ENCODE results near the gene SH3BGRL3.
A peak's percentile ranks its signal among the peaks of the same experiment; 100 is the strongest.

SH3BGRL3 gene

DNA sequence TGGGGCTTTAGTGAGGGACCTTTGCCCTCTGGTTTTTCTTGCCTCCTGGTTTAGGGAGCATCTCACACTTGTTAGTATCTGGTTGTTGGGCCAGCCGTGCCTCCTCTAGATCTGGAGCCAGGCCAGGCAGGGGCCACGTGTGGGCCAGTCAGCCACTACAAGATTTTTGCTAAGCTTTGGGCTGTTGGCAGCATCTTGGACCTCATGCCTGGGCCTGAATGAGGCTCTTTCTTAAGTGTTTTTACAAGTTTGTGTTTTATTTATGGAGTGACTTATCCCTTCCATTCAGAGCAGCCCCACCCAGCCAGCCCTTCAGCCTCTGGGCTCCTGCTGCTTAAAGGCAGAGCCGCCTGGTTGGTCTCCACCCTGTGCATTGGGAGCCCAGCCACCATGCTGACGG, 1.6 kb upstream of the SH3BGRL3 start:
- DNase-seq: no peak

DNA sequence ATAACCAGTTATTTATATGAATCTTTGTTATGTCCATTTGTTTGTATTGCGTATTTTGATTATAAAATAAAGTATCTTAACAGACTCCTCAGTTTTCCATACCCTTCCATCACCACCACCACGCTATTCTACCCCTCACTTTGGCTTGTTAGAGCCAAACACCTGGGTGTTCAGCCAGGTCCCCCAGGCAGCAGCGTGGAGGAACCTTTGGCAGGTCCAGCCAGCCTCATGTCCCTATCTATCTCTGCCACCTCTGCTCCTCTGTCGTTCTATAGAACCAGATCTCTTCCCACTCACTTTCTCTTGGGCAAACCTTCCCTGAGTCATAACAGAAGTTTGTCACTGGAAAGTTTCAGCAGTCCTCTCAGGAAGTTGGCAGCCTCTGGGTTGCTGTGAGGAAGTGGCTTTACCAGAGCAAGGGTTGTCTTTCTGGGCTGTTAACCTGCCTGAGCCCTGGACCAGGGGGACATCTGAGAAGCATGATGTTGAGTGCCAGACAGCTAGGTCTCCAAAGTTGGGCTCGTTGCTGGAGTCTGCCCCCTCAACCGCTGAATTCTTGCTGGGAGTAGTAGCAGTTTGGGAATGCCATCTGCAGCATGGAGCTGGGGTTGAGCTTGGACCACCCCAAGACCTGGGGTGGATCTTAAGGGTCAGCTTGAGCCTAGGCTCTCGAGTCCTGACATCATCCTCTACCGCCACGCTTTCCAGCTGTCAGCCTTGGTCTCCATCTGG, 996 bp upstream of the SH3BGRL3 start:
- DNase-seq: peak; percentile 34

DNA sequence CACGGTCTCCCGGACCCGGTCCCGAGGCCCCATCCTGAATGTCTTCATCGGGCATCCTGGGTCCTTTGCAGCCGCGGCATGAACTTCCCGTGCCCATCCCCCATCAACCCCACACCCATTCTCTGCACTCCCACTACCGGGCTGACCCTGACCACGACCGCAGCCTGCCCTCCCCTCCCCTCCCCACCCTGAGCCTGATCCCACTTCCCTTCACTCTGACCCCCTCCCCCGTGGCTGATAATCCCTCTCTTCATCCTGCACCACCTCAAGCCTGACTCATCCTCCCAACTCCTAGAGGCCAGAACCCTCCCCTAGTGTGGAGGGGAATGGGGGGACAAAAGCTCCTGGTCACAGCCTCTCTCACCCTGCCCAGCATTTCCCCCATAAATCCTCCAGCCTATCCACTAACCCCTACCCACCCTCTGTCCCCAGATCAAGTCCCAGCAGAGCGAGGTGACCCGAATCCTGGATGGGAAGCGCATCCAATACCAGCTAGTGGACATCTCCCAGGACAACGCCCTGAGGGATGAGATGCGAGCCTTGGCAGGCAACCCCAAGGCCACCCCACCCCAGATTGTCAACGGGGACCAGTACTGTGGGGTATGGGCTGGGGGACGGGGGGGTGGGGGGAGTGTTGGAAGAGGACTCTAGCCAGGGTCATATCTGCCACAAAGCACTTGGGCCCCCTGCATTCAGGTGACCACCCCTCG, 602 bp downstream of the SH3BGRL3 start:
- no peak for DNase-seq

DNA sequence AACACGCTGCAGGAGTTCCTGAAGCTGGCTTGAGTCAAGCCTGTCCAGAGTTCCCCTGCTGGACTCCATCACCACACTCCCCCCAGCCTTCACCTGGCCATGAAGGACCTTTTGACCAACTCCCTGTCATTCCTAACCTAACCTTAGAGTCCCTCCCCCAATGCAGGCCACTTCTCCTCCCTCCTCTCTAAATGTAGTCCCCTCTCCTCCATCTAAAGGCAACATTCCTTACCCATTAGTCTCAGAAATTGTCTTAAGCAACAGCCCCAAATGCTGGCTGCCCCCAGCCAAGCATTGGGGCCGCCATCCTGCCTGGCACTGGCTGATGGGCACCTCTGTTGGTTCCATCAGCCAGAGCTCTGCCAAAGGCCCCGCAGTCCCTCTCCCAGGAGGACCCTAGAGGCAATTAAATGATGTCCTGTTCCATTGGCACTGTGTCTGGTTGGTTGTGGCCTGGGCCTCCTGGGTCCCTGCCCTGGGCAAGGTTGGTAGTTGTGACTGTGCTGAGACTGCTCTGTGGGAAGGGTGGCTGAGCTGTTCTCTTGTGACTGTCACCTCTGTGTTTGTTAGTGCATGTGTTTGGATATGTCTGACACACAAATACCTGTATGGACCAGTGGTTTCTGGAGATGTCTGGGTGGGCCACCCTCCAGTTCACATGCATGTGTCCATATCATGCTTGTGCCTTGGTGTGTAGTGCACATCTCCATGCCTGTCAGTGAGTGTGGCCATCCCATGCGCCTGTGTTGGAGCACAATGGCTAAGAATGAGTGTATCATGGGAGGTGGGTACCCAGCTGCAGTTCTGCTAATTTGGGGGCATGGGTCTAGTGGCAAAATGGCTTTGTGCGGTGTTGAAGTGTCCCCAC, 1.4 kb downstream of the SH3BGRL3 start:
- DNase-seq: no peak

DNA sequence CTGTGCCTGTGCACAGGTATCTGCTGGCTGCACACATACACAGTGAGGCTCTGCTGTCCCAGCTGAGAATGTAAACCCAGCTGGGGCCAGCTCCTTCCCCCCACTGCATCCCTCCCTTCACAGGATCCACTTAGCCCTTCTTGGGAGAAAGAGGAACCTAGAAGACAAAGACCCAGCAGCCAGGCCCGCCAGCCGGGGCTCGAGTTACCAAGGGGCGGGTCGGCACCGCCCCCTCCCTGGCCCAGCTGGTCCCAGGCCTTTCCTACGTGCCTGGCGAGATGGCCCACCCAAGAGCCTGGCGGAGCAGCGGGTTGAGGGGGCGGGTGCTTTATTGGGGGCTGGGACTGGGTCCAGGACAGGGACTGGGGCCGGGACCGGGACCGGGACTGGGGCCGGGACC, 2.1 kb downstream of the SH3BGRL3 start:
- no peak for DNase-seq

DNA sequence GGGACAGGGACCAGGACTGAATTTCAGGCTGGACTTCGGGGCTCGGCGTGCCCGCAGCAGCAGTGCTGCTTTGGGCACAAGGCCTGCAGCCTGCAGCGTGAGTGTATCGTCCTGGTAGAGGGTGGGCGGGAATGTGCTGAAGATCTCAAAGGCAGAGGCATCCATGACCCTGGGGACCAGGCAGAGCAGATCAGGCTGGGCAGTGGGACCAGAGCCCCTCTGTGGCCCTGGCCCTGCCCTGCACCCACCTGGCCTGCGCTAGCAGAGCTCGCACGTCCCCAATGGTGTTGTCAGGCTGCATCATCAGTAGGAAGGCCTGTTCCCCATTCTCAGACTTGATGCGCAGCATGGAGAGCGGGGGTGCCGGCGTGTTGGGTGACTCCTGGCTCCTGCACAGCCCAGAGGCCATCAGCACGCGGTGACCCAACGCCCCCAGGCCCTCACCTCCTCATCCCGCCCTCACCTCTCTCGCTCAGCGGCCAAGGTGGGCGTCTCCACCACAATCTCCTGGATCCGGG, 2.6 kb downstream of the SH3BGRL3 start:
- no peak for DNase-seq

DNA sequence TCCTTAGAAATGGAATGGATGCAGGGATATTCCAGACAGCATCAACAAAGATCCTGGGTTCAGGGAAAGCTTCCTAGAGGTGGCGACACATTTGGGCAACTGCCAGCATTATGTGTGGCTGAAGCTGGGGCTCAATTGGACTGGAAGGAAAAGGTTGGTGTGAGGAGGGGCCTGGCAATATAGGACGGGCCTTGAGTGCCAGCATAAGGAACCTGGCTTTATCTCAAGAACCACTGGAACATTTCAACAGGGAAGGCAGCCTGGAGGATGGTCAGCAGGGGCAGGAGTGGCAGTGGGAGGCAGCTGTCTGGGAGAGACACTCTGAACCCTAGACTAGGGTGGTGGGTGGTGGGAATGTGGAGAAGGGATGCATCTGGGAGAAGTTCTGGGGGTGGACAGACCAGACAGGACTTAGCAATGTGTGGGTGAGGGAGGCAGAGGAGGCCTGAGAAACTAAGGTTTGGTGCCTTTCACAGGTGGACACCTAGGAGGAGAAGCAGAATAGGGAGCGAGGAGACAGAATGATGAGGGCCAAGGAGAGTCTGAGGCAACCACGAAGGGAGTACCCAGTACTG, 3.5 kb downstream of the SH3BGRL3 start:
- DNase-seq: no peak

DNA sequence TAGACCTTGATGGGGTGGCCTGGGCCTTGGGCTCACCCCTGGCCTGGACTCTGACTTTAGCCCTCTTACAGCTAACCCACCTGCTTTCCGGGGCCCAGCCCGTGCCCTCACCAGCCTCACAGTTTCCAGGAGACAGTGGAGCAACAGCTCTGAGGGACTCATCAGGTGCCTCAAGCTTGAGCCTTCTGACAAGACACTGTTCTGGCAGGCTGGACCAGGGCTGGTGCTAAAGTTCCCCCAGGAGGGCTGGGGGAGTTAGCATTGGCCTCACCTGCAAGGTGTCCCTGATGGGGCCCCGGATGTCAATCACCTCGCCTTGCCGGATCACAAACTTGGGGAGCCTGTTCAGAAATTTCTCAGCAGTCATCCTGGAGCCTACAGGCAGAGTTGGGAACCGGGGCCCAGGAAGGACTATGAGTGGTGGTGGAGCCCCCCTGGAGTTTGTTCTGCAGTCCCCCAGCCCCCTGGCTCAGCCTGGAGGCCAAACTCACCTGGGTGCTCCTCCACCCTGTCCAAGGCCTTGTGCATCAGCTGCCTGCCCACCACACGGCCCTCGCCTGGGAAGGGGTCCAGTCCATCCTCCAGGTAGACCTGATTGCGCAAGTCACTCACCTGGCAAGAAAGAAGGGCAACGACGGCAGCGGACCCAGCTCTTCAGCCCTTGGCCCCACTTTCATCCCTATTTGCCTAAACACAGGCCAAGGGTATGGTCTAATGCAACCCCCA, 4.1 kb downstream of the SH3BGRL3 start:
- DNase-seq: no peak

DNA sequence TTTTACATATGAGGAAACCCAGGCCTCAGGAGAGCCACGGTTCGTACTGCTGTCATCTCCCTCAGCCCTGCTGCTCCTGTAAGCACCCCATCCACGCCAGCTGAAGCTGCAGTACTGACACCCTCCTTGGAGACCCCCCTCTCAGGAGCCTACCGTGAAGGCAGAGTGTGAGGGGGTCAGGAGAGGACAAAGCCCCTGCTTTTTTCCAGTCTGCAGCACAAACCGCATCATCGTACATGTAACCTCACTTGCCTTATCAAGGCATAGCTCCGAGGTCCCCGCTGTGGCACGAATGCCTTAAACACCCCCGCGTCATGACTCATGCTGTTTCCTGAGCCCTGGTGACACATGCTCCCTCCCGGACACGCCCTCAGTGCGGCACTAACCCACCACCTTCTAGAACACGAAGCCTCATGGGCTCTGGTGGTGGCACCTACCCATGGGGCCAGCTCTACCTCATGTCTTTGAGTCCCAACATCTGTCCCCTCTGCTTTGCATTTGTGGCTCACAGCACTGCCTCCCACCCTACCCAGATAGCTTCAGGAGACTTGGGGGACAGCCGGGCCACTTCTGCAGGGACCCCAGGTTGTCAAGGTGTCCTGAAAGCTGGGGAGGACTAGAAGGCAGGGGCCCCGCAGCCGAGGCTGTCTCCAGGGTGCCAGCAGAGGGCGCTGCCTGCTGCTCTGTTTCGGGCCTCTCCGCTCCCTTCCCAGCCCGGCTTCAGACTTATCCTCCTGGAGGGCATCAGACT, 4.9 kb downstream of the SH3BGRL3 start:
- DNase-seq: peak; percentile 98

DNA sequence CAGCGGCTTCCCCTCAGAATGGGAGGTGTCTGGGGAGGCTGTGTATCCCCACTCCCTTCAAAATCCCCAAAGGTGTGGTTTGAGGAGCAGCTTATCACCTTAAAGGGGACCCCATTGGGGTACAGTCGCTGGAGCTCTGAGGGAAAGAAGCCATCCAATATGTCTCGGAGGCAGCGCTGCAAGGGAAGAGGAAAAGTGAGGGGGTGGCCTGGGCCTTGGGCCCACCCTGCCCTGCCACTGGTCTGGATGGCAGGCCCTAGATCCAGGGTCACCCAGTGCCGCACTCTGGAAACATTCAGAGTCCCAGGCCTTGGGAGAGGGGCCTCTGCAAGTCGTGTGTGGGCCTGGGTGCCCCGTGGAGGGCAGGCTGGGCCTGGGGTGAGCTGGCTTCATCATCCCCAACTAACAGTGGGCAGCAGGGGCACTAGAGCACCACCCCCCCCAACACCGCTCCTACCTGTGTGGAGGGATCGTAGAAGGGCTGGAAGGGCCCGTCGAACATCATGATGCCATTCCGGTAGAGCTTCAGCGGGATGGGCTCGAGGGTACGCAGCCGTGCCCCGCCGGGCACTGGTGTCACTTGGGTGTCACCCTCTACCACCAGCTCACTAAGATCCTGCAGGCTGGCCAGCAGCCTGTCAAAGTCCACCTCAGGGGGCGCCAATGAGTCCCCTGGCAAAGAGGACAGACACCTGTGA, 5.6 kb downstream of the SH3BGRL3 start:
- peak; percentile 33 for DNase-seq

DNA sequence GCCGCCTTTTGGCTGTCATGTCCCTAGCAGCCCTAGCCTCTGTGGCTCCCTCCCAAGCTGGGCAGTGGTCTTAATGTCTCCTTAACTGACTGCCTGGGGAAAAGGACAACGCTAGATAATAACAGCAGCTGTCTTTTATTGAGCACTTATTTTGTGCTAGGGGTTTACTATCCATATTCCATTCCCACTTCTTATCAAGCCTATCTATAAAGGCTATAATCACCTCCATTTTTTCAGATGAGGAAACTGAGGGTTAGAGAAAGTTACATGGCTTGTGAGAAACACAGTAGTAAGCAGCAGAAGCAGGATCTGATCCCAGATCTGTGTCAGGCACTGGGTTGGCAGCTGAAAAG, 6.2 kb downstream of the SH3BGRL3 start:
- no peak for DNase-seq

DNA sequence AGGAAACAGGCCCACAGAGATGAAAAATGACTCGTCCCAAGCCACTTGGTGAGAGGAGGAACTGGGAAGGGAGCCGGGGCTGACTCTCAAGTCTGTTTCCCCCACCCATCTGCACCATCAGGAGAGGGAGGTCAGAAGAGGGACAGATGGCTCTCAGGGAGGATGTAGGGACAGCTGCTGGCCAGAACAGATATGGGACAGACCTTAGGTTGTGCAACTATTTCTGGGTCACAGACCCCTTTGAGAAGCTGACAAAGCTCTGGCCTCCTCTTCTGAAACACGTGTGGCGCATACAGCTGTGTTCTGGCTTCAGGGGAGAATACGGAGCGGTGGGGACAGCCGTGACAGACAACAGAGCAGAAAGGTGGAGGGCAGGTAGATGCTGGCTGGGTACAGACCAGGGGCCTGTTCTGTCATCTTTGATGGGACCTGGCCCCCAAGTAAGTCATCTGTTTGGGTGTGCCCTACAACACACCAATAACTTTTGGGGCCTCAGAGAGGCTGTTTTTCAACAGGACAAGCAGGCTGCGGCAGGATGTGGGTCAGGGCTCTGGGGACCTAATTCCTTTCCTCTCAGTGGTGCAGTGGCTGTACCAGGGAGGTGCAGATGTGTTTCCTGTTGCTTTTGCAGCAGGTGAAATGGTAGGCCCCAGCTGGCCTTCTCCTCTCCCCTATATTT, 7.3 kb downstream of the SH3BGRL3 start:
- DNase-seq: peak; percentile 31

DNA sequence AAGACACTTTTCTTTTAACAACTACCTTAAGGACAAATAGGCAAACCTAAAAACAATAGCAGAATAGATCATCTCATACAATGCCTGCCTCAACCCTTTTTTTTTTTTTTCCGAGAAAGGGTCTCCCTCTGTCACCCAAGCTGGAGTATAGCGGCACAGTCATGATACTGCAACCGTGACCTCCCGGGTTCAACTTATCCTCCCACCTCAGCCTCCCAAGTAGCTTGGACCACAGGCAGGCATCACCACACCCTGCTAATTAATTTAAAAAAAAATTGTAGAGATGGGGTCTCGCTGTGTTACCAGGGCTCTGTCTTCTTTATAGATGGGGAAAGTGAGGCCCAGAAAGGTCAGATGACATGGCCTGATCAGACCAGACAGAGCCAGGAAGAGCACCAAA, 7.9 kb downstream of the SH3BGRL3 start:
- no peak for DNase-seq

DNA sequence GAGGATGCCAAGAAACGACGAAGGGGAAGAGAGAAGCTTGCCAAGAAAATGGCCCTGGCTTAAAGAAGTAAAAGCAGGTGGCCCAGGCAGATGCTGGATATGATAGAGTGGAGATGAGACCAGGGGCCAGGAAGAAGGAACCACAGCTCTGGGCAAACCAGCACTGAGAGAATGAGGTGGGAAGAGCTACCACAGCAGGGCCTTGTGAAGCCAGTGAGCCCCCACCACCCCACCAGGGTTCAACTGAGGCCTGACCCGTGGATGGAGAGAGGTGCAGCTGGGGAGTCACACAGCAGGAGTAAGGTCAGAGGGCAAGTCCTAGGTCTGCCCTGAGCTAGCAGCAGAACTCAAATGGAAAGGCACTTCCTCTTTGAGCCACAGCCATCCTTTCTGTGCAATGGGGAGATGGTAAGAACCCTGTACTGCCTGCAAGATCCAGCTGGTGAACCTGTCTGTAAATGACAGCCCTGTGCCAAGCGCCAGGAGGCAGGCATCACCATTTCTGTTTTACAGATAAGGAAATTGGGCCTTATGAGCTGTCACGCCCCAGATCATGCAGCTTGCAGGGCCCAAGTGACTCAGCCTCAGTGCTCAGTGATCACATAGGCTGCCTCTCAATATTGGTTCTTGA, 8.5 kb downstream of the SH3BGRL3 start:
- peak; percentile 73 for DNase-seq

DNA sequence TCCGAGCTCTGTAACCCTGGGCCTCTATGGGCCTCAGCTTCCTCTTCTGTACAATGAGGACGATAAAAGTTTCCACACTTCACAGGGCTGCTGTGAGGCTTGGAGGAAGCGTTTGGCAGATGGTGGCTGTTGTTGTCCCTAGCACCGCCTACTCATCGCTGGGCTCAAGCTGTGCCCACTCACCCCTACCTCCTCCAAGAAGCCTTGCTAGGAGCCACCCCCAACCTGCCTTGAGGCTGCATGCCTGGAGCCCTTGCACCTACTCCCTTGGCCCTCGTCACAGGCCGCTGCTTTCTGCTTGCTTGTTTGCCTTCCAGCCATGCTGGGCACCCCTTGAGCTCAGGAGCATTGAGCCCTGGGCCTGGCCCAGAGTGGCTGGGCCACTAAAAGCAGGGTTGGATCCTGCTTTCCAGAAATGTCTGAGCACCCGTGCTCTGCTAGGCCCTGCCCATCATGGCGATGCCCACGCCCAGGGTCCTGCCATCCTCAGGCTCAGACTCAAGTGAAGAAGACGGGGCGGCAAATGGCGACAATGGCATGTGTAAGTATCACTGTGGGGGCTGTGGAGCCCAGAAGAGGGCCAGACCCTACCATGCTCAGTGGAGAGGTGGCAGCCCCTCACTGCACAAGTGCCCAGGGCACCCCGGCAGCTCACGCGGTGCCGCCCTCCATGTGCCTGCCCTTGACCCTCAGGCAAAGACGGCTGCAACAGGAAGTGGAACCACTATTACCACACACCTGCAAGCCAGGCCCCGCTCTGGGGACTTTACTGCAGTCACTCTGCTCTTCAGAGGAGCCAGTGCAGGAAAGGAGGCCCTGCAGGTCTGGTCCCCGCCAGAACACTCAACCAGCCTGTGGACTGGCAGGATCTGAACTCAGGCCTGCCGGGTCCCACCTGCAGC, 9.5 kb downstream of the SH3BGRL3 start:
- DNase-seq: no peak

DNA sequence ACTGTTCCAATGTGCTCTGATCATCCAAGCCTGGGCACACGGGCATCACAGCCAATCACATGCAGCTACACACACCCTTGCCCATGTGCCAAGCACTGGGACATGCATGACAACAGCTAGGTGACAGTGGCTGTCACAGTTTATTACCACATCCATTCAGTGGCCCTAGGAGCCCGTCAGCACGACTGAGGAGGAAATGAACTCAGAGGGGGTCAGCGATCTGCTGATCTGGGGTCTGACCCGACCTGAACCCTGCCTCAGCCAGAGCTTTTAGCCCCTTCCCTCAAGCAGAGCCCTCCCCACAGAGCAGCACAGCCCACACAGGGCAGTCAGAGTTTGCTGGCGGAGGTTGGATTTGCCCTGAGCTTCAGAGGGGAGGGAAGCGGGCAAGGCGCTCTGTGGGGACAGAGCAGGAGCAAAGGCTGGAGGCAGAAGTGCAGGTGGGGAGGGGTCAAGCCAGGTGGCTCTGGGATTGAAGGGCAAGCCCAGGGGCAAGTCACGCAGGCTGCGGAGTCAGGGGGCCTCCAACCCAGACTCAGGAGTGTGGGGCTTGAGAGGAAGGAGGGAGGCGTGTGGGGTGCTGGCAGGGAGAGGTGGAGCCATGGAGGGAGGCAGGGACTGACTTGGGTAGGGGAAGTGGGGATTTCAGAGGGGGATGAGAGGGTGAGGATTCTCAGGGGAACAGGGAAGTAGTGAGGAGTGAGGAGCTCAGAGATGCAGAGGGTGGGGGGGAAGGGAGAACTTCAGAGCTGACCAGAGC, 10.4 kb downstream of the SH3BGRL3 start:
- DNase-seq: no peak

DNA sequence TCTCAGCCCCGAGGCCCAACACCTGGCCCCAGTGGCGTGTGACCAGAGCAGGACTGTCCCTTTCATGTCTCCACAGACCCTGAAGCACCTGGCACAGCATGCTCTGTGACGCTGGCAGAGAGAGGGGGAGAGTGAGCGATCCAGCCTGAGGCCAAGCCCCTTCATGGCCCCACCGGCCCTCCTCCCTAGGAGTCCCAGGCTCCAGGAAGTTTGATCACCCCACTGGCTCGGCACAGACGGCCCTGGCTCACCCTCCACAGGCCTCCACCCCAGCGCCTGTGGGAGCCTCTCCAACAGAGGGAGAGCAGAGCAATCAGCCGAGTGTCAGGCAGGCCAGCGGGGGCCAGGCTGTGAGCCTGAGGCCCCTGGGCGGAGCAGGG, 11.0 kb downstream of the SH3BGRL3 start:
- no peak for DNase-seq

DNA sequence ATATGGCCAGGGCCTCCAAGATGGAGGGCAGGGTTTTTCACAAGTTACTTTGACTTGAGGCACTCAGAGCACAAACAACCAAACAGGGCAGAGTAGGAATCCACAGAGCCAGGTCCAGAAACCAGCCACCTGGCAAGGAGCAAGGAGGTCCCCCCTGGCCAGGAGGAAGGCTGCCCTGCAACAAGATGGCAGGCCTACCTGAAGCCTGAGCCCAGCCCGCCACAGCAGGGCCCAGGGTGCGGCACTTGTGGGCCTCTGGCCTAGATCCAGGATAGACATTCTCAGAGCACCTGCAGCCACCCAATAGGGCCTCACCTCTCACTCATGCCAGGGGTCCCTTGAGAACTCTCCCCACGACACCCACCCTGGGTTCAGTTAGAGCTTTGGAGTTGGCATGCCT, 11.5 kb downstream of the SH3BGRL3 start:
- DNase-seq: no peak

All from activated naive CD4-positive, alpha-beta T cell treated with anti-CD3 and anti-CD28 coated beads, Interleukin-2, amount 50 U/mL, for 16 hours (primary cell).